NCI-H2227 (cell line): ENCODE data around the gene CBX2.
"Not testable (repeated sequence)": the region's sequence is repeated elsewhere in the genome, so short reads cannot be mapped to it uniquely, and the experiment has no call there.

Experiments used
- DNase-seq: peaks from one replicate; lab custom pipeline; 2025; ENCODE audit not compliant: unreplicated experiment; lab: John Stamatoyannopoulos, UW

Gene CBX2

DNA sequence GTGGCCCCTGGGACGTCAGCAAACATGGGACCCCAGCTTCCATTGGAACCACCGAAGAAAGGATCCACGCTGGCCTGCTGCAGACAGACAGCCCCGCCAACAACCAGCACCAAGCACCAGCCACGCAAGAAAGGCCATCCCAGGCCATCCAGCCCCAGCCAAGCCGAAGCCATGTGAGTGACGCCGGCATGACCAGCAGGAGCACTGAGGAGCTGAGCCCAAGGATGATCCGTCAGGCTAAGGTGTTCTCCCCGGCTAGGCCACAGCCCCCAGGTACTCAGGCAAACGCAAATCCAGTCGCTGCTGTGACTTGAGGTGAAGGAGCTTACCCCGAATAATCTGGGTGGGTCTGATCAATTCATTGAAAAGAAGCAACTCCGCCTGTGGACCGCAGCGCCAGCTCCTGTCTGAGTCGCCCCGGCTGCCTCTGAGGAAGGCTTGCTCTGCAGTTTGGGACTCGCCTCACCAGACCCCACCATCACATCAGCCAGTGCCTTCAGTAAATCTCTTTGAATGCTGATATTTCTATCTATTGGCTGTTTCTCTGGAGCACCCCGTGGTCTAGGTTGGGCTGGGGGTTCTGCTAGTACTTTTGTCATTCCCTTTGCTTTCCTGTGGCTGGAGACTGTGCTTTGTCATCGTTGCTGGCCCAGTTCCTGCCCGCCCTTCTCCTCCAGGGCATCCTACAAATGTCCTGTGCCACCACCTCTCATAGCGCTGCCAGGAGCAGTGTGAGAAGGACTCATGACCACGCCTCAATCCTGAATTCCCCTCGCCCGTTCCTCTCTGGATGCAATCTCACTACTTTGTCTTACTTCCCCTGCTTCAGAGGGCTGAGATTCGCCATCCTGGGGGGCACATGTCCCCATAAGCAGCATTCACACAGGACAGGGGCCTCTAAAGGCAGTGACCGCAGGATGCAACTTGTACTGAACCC, 8.1 kb upstream of the CBX2 start:
- no peak for DNase-seq

DNA sequence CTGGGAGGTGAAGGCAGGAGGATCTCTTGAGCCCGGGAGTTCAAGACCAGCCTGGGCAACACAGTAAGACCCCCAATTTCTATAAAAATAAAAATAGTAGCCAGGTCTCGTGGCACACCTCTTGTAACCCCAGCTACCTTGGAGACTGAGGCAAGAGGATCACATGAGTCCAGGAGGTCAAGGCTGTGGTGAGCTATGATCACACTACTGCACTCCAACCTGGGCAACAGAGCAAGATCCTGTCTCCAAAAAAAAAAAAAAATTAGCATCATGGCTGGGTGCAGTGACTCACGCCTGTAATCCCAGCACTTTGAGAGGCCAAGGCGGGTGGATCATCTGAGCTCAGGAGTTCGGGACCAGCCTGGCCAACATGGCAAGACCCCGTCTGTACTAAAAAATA, 6.7 kb upstream of the CBX2 start:
- DNase-seq = no peak

GRCh38 chr17:79772726-79773125, 5.2 kb upstream of the CBX2 start:
- not testable (repeated sequence) for DNase-seq

DNA sequence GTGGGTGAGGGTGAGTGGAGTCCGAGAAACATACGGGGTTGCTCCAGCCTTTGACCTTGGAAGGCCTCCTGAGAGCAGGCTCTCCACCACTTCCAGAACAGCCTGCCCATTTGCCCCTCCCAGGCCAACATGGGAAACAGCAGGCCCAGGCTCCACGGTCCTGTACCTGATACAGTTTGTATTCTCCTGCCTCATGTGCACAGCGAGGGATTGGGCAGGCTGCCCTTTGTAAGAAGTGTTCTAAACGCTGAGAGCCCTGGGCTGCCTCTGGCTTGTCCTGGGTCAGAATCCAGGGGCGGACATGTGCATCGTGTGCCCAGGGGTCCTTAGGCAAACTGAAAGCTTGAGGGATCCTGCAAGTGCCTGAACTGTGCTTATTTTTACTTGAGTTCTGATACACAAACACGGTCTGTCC, 3.4 kb upstream of the CBX2 start:
- no peak for DNase-seq

GRCh38 chr17:79775632-79776031, 2.3 kb upstream of the CBX2 start:
- DNase-seq = no peak

GRCh38 chr17:79776376-79777119, 1.4 kb upstream of the CBX2 start:
- peak; percentile 61 for DNase-seq

GRCh38 chr17:79777120-79777893, 641 bp upstream of the CBX2 start:
- peak; percentile 88 for DNase-seq

GRCh38 chr17:79778504-79779083, 646 bp downstream of the CBX2 start:
- peak; percentile 70 for DNase-seq

DNA sequence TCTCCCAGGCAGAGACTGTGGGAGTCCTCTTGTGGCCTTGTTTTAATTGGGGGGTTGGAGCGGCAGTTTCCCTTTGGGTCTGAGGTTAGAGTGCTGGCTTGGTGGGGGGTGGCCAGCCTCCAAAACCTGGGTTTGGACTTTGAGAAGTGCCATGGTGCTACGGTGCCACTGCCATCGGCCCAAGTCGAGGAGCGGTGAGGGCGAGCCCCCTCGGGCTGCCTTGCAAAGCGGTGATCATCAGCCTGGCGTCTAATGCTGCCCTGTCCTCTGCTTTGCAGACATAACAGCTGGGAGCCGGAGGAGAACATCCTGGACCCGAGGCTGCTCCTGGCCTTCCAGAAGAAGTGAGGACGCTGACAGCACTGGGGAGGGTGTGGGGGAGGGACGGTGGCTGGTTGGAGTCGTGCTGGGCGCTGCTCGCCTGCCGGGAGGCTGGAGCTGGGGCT, 1.2 kb downstream of the CBX2 start:
- DNase-seq = peak; percentile 46

DNA sequence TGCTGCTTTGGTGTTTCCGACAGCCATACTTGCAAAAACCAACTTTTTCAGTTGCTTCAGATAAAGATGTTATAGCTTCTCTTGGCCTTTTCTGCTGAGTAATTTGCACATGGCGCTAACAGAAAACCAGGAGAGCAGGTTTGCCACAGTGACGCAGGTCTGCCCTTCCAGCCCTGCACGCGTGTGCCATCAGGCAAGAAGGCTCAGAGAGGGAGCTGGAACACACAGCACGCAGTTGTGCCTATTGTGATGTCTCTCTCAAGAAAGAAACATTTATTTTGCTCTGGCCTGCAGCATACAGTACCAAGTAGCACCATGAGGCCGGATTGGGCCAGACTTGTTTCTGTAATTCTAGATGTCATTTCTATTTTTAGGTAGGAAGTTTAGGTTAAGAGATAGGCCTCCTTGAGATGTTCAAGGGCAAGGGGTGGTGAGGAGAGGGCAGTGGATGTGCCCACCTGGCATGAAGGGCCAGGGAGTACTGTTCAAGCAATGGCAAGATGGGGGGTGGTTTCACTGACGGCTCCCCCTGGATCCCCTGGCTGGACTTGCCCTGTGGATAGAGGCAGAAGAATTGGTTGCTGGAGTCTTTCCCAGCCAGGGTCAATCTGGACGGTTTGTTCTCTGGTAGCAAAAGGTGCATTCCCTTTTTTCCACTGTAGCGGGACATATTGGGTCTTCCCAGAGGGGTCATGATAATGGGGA, 1.9 kb downstream of the CBX2 start:
- no peak for DNase-seq

GRCh38 chr17:79781012-79781650, 3.2 kb downstream of the CBX2 start:
- DNase-seq = no peak

- no peak for DNase-seq
Observed at GRCh38 chr17:79781736-79782575, 4.0 kb downstream of the CBX2 start.

GRCh38 chr17:79783891-79784290, 5.9 kb downstream of the CBX2 start:
- no peak for DNase-seq

GRCh38 chr17:79784353-79785016, 6.5 kb downstream of the CBX2 start:
- no peak for DNase-seq

DNA sequence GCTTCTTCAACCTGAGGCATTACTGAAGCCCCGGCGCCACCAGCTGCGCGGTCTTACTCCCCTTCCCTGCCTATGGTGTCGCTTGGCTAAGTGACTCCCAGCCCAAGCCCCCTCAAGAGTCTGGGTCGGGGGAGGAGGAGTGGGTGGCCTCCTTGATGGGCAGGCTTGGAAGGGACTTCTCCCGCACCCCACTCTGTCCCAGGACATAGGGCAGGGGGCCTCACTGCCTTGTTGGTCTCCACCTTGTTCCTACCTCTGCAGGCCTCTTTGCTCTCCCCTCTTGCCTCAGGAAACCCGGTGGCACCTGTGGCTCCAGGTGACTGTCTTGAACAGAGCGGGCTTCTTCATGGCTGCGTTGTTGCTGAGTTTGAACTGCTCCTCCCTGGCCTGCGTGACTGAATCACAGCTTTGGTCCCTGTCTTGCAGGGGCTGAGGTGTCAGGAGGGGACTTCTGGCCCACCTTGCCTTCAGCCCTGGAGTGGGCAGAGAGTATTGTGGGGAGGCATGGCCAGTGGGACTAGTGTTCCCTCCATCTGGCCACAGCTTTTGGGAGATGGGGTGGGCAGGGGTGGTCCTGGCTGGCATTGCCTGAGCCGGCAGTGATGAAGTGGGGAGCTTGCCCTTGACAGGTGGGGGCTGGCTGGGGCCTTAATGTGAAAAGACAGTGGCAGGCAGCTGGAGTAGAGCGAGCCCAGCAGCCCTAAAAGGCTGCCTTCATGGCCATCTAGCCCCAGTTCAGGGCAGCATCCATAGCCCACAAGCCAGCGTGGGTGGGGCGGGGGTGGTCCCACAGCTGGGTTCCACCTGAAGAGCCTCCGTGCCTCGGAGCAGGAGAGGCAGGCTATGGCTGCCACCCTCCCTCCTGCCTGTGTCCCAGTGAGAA, 7.3 kb downstream of the CBX2 start:
- DNase-seq = no peak

- no peak for DNase-seq
Observed at GRCh38 chr17:79785900-79786810, 8.2 kb downstream of the CBX2 start.
